ENCODE measurements around the gene MKLN1. TPM values are rescaled to one million over a fixed set of nuclear protein-coding genes. Genes with fewer than 3 reads are reported as not detected.

Gene MKLN1
- total RNA-seq, 1 experiment from 2014 or later = 34.3 TPM

GRCh38 chr7:131544449-131545301 is 217.0 kb downstream of the MKLN1 start:
- Histone ChIP-seq H4K20me1 (ENCODE audit: control insufficient read depth, insufficient read depth, insufficient read length) (peaks cover 4% of the 10 kb centered on the region), H2BK20ac (ENCODE audit: low read depth, low read length, poor library complexity, severe bottlenecking) (no peak overlapping the region), H3K4ac (ENCODE audit: low read depth, low read length) (no peak overlapping the region), H3K4me1 (ENCODE audit: insufficient read depth, low read length) (peaks cover 30% of the 10 kb centered on the region; the same call in 1 of the 2 replicates), H3K79me2 (ENCODE audit: insufficient read depth, low read length) (peaks cover 93% of the 10 kb centered on the region), H3K4me2 (ENCODE audit: insufficient read depth, insufficient read length, low read length) (no peak overlapping the region), H3K56ac (ENCODE audit: insufficient read length, low read depth, low read length) (no peak overlapping the region), H3K27me3 (ENCODE audit: insufficient read depth, low read length) (no peaks in the 10 kb centered on the region), H3K23ac (ENCODE audit: insufficient read length, low read depth, low read length) (no peak overlapping the region), H3K27ac (ENCODE audit: insufficient read length, low read depth, low read length) (no peak overlapping the region), H2BK120ac (ENCODE audit: low read depth, low read length, poor library complexity, severe bottlenecking) (no peak overlapping the region), H3K9ac (ENCODE audit: extremely low read depth, insufficient read length, low read length) (no peak overlapping the region), H4K91ac (ENCODE audit: insufficient read length, low read depth, low read length) (no peak overlapping the region), H2AFZ (ENCODE audit: low read length) (no peak overlapping the region), H2BK5ac (ENCODE audit: insufficient read length, low read length) (no peak overlapping the region), H3K23me2 (ENCODE audit: insufficient read length, low read depth, low read length, poor library complexity, severe bottlenecking) (peaks cover 2% of the 10 kb centered on the region), H3K14ac (ENCODE audit: insufficient read depth, low read length) (no peak overlapping the region; the same call in 1 of the 2 replicates), H3K79me1 (ENCODE audit: insufficient read depth, low read depth, low read length, poor library complexity, severe bottlenecking) (no peaks in the 10 kb centered on the region), H2BK12ac (ENCODE audit: insufficient read length, low read depth, low read length) (no peak overlapping the region), H3T11ph (ENCODE audit: low read length) (no peak overlapping the region), H3K9me3 (ENCODE audit: control insufficient read depth, low read depth, low read length) (no peaks in the 10 kb centered on the region), H2AK5ac (ENCODE audit: insufficient read length, low read length) (no peak overlapping the region), H2BK15ac (ENCODE audit: low read depth, low read length) (no peak overlapping the region), H4K5ac (ENCODE audit: insufficient read length, low read depth, low read length) (no peak overlapping the region), H3K18ac (ENCODE audit: insufficient read length, low read depth, low read length) (no peak overlapping the region), H4K8ac (replicated peaks; ENCODE audit: insufficient read length, low read depth, low read length) (no peak overlapping the region)
- H3K9me3 Mint-ChIP-seq = no peaks in the 10 kb centered on the region
- peaks cover 85 to 92% of the 10 kb centered on the region in 2 experiments for H3K4me1 Mint-ChIP-seq
- no peak; the same call in 2 of the 3 replicates for TF ChIP-seq CTCF (conservative IDR thresholded peaks at IDR 0.05)
- peaks cover 57 to 82% (median 75%) of the 10 kb centered on the region in 3 experiments for H3K36me3 Mint-ChIP-seq (ENCODE audit: insufficient read depth in 1 of 3, low read depth in 3 of 3)
- peak overlapping the region; percentile 60 to 91 (median 77); a peak in 5 of 7 replicates for H3K27ac Mint-ChIP-seq
- H3K4me3 Mint-ChIP-seq = peak overlapping the region in 1 of 2 experiments; percentile 58; a peak in 2 of 5 replicates
- WGBS (ENCODE audit: extremely low coverage, insufficient read length, low lambda C conversion rate) = no CpG with 5 or more reads among the region's 16 CpGs
- no peak for DNase-seq
- H3K27me3 Mint-ChIP-seq (ENCODE audit: low read depth) = no peaks in the 10 kb centered on the region
